GM10847 (cell line): Measurements from ENCODE around the gene AGFG2.

ENCODE experiments used
- POLR2A ChIP-seq: IDR thresholded peaks from 2 replicates; pipeline ENCODE4 v1.6.1; 2011; ENCODE audit not compliant: insufficient read length; ENCODE audit errors: extremely low read depth

The AGFG2 gene

GRCh38 chr7:100589341-100589947 lies 50.4 kb downstream of the AGFG2 start:
- TF ChIP-seq POLR2A = no peak

GRCh38 chr7:100590077-100590737 lies 51.2 kb downstream of the AGFG2 start:
- TF ChIP-seq POLR2A = no peak

GRCh38 chr7:100591596-100591995 lies 52.6 kb downstream of the AGFG2 start:
- TF ChIP-seq POLR2A = no peak

- TF ChIP-seq POLR2A = no peak
Observed at GRCh38 chr7:100595188-100595587, 56.2 kb downstream of the AGFG2 start.

- no peak for TF ChIP-seq POLR2A
Observed at GRCh38 chr7:100598425-100598824, 59.4 kb downstream of the AGFG2 start.

- no peak for TF ChIP-seq POLR2A
Observed at GRCh38 chr7:100599911-100600729, 61.1 kb downstream of the AGFG2 start.

- no peak for TF ChIP-seq POLR2A
Observed at GRCh38 chr7:100600730-100601038, 61.7 kb downstream of the AGFG2 start.

- TF ChIP-seq POLR2A = no peak
Observed at GRCh38 chr7:100602889-100603725, 64.1 kb downstream of the AGFG2 start.

- no peak for TF ChIP-seq POLR2A
Observed at GRCh38 chr7:100603726-100604027, 64.7 kb downstream of the AGFG2 start.

- TF ChIP-seq POLR2A = peak; percentile 26
Observed at GRCh38 chr7:100604028-100604975, 65.3 kb downstream of the AGFG2 start.

- TF ChIP-seq POLR2A = no peak
Observed at GRCh38 chr7:100604976-100605911, 66.2 kb downstream of the AGFG2 start.

GRCh38 chr7:100606313-100606712 lies 67.3 kb downstream of the AGFG2 start:
- no peak for TF ChIP-seq POLR2A

GRCh38 chr7:100607111-100607510 lies 68.1 kb downstream of the AGFG2 start:
- no peak for TF ChIP-seq POLR2A

- no peak for TF ChIP-seq POLR2A
Observed at GRCh38 chr7:100609958-100610357, 71.0 kb downstream of the AGFG2 start.
